GM19240 (cell line): Measurements from ENCODE around the gene ARL15.

Experiments used
- DNase-seq: peaks from one replicate; pipeline ENCODE4 v3.0.0; 2011; ENCODE audit warnings: low spot score; ENCODE audit not compliant: insufficient read length

The ARL15 gene

GRCh38 chr5:54288568-54289217 is 21.7 kb downstream of the ARL15 start:
- no peak for DNase-seq

- no peak for DNase-seq
These were observed 24.7 kb downstream of the ARL15 start for GRCh38 chr5:54285686-54286085.

GRCh38 chr5:54284586-54284985 is 25.8 kb downstream of the ARL15 start:
- no peak for DNase-seq

- DNase-seq, result no peak
These were observed 27.5 kb downstream of the ARL15 start for GRCh38 chr5:54282876-54283275.

- no peak for DNase-seq
These were observed 28.2 kb downstream of the ARL15 start for GRCh38 chr5:54281960-54282692.

- no peak for DNase-seq
These were observed 30.4 kb downstream of the ARL15 start for GRCh38 chr5:54279960-54280359.

GRCh38 chr5:54278979-54279717 is 31.2 kb downstream of the ARL15 start:
- no peak for DNase-seq

- no peak for DNase-seq
These were observed 32.1 kb downstream of the ARL15 start for GRCh38 chr5:54278036-54278830.

GRCh38 chr5:54276048-54276447 is 34.3 kb downstream of the ARL15 start:
- no peak for DNase-seq

- DNase-seq, result no peak
These were observed 35.0 kb downstream of the ARL15 start for GRCh38 chr5:54275361-54275760.

GRCh38 chr5:54274944-54275343 is 35.4 kb downstream of the ARL15 start:
- DNase-seq, result no peak

GRCh38 chr5:54273715-54274114 is 36.7 kb downstream of the ARL15 start:
- DNase-seq, result no peak

- DNase-seq, result no peak
These were observed 37.6 kb downstream of the ARL15 start for GRCh38 chr5:54272746-54273145.

GRCh38 chr5:54270326-54270725 is 40.0 kb downstream of the ARL15 start:
- DNase-seq, result no peak

GRCh38 chr5:54264574-54264973 is 45.8 kb downstream of the ARL15 start:
- DNase-seq, result no peak

GRCh38 chr5:54263447-54263846 is 46.9 kb downstream of the ARL15 start:
- no peak for DNase-seq

- DNase-seq, result no peak
These were observed 48.8 kb downstream of the ARL15 start for GRCh38 chr5:54261596-54261995.

- DNase-seq, result no peak
These were observed 50.4 kb downstream of the ARL15 start for GRCh38 chr5:54259981-54260380.

- DNase-seq, result no peak
These were observed 51.3 kb downstream of the ARL15 start for GRCh38 chr5:54259090-54259489.

GRCh38 chr5:54257366-54258118 is 52.8 kb downstream of the ARL15 start:
- DNase-seq, result no peak
